T-helper 9 cell (primary cell): Measurements from ENCODE around the gene SNHG17.
"Not testable (repeated sequence)": the region's sequence is repeated elsewhere in the genome, so short reads cannot be mapped to it uniquely, and the experiment has no call there.

ENCODE experiments used
- DNase-seq: peaks from one replicate; pipeline ENCODE4 v3.0.0-alpha.2; 2020
- total RNA-seq, 2 donors: gene quantifications; one replicate each; lab custom pipeline; 2026; lab: John Stamatoyannopoulos, UW

The SNHG17 gene
- 38.8 to 73.1 reads per million in 2 donors for total RNA-seq

DNA sequence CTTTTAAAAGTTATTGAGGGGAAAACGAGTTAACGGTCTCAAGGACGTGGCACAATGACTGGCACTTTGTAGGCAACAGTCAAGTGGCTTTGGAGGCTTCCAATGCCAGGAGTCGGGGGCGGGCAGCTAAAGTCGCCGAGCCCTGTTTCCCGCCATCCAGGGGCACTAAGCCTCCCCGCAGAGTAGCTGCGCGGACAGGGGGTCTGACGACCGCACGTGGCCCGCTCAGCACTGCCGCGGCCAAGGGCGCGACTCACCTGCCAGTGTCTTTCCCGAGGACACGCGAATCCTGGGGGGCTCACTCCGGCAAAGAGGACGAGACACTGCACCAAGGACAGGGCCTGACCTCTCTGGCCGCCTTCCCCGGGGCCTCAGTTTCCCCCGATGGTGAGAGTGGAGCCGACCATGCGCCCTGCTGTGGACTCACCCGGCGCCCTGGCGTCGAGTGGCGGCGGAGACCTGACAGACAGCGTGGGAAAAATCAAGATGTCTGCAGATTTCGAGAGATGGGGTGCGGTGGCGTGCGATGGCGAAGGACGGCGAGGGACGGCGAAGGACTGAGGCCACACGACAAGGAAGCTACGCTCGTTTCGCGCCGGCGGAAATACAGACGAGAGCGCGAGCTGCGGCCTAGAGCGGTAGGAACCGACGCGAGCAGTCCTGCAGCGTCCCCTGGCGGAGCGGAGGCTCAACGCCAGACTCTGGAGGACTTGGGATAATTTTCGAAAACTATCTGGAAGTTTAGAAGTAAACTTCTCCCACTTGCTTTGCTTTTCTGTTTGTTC is at the start of gene SNHG17:
SNHG17 (minus strand) TSS at position 559 of the 785 bp plus-strand sequence.
- DNase-seq = peak; percentile 88

DNA sequence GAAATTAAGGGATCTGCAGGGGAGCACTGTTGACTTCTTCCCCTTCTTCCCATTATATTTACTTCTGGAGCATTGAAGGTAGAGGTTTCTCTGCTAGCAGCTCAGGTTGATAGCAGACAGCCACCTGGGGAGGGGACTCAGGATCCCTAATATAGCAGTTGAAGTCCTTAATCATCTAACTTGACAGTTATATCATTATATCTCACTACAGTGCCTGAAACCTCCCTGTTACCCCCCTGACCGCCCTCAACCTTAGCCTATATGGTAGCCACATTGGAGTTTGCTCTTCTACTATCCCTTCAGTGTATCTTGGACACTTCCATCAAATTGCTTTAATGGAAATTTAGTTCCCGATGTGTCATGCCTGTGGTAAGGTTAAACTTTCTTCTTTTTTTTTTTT is 44.5 kb upstream of the SNHG17 start:
- DNase-seq = no peak

DNA sequence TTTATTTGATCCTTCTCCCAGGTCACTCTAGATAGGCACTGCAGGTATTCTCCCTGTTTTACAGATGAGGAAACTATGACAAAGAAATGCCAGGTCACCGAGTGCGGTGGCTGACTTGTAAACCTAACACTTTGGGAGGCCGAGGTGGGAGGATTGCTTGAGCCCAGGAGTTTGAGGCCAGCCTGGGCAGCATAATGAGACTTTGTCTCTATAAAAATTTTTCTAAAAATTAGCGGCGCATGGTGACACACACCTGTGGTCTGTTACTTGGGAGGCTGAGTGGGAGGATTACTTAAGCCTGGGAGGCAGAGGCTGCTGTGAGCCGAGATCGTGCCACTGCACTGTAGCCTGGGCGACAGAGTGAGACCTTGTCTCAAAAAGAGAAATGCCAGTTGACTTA is 42.6 kb upstream of the SNHG17 start:
- no peak for DNase-seq

DNA sequence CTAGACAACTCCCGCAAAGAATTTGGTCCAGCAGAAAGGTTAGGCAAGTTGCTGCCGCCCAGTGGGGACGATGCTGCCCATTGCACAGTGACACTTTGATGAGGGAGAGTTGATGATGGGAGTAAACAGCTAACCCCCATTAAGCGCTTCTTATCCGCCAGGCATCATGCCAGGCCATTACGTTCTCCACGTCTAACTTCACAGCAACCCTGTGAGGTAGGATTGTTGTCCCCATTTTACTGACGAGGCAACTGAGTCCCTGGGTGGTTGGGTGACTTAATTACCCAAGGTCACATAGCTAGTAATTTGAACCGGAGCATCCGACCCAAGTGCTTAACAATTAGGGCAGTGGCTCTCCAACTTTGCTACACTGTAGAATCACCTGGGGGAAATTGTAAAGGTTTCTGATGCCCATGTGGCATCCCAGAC is 38.3 kb upstream of the SNHG17 start:
- DNase-seq = no peak

DNA sequence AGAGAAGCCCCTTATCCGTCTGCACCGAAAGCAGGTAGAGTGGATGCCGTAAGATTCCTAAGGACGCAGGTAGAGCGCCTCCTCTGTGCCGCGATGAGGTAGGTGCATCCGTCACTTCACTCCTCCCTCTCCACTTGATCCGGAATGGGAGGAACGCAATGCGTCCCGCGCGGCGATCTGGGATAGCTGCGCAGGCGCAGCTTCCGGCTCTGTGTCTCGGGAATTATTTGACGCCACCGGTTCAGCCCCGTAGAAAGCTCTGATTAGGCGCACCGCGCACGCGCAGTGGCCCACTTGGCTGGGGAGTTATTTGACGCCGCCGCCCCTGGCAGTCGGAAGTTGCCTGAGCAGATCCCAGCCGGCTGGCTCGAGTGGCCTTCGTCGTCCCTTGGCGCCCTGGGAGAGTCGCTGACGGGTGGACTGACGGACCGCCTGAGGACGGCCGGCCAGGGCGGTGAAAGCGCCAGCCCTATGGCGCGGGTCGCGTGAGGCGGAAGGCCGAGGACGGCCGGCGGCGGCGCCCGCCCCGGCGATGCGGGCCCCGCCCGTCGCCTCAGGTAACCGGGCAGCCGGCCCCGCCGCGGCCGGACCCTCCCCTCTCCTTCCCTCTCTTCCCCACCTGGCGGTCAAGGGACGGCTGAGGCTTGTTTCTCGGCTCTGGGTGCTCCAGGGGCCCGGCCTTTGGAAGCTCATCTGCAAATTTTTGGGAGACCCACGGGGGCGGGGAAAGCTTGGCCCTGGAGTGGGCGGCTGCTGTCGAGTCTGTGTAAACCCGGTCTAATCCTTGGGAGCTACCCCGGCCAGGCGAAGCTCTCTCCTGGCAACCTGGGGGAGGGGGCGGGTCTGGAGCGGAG is 37.6 kb upstream of the SNHG17 start, which contains the start of gene RALGAPB:
RALGAPB (plus strand) TSS at position 331 of the 854 bp plus-strand sequence. CDS start 15,590 bp downstream, outside the sequence.
- peak; percentile 97 for DNase-seq

DNA sequence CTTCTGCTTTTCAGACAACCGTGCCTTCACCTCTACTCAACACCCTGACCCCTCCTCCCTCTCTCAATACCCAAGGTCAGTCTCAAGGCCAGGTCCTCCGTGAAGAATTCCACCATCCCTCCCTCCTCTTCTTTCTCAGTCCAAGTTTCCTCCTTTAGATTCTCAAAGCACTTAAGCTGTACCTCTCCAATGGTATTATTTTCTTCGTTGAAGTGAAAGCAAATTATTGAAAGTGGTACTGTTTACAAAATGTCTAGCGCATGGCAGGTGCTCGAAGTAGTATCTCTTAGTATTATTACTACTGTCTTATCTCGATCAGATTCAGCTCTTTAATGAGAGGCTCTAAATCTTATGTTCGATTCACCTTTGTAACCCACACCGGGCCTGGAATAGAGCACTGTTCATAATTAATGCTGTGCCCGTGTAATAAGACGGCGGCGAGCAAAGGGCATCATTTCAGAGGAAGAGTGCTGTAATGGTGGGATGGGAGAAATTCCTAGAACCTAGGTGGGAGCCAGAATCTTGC is 36.9 kb upstream of the SNHG17 start:
- DNase-seq = no peak

DNA sequence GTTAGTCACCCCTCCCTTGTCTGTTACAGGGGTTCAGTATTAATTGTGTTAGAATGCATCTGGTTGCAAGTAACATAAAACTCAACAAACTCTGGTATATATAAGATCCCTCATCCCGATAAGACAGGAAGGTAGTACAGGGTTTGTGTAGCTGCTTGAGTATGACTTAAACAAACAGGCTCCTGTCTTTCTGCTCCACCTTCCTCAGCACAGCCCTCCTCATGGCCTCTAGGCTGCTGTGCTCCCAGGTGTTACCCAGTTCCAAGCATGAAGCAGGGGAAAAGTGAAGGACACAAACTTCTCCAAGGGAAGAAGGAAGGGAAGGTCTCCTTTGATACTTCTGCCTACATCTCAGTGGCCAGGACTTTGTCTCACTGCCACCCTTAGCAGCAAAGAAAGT is 36.1 kb upstream of the SNHG17 start:
- no peak for DNase-seq

DNA sequence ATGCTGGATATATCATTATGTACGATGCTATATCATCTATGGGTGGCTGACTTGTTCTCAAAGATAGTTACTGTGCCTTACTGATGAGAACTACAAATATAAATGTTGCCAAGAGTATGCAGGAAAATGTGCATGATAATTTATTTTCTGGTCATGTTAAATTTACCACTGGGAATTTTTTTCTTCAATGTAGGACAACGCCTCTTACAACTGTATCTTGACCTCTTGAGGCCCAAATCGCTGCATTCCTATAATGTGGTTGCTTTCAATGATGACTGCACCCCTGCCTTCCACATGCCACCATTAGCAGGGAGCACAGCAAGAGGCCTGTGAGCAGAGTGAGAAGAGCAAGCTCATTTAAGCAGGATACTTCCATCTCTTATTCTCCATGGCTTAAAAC is 31.9 kb upstream of the SNHG17 start:
- no peak for DNase-seq

DNA sequence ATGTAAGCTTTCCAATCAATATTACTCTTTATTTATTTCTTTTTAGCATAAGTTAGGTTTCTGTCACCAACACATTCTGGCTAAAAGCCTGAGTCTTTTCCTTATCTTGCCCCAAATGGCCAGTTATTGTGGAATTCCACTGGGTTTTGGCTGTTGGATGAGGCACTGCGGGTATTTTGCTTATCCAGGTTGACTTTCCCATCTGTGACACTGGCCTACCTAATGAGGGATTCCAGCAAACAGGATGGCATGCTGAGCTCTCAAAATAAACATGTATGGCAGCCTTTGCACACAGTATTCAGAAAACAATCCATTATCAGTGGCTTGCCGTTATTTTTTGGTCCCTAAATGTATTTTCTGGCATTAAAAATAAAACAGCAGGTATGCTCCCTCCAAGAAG is 31.0 kb upstream of the SNHG17 start:
- no peak for DNase-seq

DNA sequence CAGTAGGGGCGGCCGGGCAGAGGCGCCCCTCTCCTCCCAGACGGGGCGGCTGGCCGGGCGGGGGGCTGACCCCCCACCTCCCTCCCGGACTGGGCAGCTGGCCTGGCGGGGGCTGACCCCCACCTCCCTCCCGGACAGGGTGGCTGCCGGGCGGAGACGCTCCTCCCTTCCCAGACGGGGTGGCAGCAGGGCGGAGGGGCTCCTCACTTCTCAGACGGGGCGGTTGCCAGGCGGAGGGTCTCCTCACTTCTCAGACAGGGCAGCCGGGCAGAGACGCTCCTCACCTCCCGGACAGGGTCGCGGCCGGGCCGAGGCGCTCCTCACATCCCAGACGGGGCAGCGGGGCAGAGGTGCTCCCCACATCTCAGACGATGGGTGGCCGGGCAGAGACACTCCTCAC is 26.4 kb upstream of the SNHG17 start:
- not testable (repeated sequence) for DNase-seq

DNA sequence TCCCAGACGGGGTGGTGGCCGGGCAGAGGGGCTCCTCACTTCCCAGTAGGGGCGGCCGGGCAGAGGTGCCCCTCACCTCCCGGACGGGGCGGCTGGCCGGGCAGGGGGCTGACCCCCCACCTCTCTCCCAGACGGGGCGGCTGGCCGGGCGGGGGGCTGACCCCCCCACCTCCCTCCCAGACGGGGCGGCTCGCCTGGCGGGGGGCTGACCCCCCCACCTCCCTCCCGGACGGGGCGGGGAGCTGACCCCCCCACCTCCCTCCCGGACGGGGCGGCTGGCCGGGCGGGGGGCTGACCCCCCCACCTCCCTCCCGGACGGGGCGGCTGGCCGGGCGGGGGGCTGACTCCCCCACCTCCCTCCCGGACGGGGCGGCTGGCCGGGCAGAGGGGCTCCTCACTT is 26.0 kb upstream of the SNHG17 start:
- DNase-seq = not testable (repeated sequence)

DNA sequence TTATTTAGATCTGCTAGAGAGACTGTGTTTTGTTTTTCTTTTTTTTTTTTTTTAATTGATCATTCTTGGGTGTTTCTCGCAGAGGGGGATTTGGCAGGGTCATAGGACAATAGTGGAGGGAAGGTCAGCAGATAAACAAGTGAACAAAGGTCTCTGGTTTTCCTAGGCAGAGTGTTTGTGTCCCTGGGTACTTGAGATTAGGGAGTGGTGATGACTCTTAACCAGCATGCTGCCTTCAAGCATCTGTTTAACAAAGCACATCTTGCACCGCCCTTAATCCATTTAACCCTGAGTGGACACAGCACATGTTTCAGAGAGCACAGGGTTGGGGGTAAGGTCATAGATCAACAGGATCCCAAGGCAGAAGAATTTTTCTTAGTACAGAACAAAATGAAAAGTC is 25.5 kb upstream of the SNHG17 start:
- not testable (repeated sequence) for DNase-seq

DNA sequence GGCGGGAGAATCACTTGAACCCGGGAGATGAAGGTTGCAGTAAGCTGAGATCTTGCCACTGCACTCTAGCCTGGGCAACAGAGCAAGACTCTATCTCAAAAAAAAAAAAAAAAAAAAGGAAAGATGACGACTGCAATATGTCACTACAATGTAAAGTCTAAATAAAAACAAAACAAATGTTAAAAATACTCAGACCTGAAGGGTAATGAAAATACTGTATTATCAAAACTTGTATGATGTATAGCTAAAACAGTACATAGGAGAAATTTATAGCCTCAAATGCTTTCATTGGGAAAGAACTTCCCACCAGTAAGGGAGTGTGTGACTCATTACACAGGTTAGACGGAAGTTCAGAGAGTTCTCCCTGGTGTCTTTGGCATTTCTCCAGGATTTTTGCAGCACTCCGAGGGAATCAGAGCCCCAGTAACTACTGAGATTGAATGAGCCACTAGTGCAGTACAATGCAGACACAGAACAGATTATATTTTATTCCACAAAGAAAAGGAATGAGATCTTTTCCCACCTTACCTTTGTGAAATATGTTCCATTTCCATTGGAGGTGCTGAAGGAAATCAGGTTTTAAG is 25.0 kb upstream of the SNHG17 start:
- no peak for DNase-seq

DNA sequence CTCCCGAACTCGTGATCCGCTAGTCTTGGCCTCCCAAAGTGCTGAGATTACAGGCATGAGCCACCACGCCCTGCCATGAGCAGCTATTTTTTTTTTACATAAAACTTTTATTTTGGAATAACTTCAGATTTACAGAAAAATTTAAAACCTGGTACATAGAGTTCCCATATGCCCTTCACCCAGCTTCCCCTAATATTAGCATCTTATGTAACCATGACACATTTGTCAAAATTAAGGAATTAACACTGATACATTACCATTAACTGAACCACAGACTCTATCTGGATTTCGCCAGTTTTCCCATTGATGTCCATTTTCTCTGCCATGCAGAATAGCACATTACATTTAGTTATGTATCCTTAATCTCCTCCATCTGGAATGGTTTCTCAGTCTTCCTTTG is 23.2 kb upstream of the SNHG17 start:
- no peak for DNase-seq

DNA sequence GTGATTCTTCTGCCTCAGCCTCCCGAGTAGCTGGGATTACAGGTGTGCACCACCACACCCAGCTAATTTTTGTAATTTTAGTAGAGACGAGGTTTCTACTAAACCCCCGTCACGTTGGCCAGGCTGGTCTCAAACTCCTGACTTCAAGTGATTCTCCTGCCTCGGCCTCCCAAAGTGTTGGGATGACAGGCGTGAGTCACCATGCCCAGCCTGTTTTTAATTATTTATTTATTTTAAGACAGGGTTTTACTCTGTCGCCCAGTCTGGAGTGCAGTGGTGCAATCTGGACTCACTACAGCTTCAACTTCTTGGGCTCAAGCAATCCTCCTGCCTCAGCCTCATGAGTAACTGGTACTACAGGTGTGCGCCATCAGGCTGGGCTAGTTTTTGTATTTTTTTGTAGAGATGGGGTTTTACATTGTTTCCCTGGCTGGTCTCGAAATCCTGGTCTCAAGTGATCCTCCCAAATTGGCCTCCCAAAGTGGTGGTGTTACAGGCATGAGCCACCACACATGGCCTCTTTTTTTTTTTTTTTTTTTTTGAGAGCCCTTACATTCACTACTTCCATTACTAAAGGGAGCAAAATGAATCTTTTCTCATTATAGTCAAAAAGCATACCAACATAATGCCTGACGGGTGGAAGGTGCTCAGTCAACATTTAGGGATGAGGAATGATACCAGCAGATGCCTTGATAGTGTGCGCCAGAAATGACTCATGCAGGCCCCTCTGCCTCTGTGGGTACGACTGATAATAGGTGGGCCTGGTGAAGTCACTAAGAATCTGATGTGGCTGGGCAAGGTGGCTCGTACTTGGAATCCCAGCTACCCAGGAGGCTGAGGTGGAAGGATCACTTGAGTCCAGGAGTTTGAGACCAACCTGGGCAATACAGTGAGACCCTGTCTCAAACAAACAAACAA is 19.7 kb upstream of the SNHG17 start:
- no peak for DNase-seq

DNA sequence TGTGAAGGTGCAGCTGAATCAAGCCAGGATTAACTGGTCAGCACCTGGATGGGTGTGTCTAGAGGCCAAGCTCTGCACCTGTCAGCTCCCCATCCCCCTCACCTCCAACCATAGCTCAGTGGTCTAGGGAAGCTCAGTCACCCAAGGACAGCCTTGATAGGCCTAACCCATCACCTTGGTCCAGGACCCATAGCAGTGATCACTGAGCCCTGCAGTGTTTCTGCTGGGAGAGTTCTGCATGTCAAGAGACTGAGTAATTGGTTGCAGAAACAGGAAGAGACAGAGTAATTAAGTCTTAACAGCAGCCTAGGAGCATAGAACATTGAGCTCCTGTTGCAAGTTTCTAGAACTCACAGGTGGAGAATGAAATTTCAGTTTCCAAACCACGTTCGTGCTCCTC is 18.8 kb upstream of the SNHG17 start:
- no peak for DNase-seq

DNA sequence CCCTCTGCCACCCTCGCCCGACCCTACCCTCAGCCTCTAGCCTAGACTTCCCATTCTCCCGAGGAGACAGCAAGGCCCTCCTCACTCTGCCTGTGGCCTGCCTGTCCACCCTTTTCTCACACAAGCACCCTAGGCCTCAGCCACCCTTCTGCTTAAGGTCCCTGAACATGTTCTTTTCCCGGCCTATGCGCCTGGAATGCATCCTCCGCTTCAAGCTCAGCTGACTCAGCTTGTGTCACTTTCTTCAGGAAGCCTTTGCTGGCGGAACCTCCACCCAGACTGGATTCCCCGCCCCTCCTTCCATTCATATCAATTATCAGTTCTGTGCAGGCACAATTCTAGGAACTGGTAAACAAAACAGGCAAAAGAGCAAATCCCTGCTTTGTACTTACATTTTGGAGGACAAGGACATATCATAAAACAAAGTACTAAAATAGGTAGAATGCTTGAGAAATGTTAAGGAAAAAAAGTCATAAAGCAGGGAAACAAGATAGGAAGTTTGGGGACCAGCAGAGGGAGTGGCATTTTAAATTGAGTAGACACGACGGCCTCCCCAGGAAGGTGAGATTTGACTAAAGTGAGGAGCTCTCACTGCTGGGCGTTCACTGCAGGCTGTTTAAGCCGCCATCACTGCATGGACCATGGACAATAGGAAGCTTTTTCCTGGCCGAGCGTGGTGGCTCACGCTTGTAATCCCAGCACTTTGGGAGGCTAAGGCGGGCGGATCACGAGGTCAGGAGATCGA is 17.9 kb upstream of the SNHG17 start:
- DNase-seq = no peak

DNA sequence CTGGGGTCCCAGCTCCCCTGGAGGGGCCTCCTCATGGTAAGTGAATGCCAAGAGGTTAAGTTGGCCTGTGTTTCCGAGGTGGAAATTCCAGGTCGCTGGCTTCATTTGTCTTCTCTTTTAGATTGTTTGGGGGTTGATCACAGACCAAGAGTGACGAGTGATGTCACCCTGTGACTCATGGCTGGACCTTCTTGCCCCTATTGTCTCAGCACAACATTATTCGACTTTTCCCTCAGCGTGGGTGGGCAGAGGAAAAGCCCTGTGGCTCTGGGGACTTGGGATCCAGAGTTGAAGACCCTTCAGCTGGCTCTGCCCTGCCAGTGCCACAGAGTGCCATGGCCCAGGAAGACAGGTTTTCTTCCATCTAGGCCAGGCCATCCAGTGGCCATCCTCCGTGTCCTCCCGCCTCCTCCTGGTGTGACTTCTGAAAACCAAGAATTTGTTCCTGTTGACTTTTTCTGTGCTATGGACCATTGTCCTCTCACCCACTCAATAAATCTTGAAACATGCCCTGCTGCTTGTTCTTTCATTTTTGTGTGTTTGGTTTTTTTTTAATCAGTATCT is 15.4 kb upstream of the SNHG17 start:
- no peak for DNase-seq

DNA sequence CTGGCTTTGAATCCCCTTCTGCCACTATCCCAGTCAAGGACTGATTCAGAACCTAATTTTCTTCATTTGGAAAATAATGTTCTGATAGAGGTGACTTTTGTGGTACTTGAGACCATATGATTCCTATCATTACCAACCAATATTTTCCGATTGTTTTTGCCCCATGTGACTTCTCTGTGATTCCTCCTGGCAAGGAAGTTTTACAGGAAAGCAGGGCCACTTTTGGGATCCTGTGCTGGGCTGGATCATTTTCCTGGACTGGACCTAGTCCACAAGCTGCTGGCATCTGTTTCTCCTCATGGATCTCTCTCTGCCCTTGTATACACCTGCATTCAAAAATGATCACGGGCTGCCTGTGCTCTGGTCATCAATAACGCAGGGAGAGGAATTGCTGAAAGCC is 13.9 kb upstream of the SNHG17 start:
- no peak for DNase-seq

DNA sequence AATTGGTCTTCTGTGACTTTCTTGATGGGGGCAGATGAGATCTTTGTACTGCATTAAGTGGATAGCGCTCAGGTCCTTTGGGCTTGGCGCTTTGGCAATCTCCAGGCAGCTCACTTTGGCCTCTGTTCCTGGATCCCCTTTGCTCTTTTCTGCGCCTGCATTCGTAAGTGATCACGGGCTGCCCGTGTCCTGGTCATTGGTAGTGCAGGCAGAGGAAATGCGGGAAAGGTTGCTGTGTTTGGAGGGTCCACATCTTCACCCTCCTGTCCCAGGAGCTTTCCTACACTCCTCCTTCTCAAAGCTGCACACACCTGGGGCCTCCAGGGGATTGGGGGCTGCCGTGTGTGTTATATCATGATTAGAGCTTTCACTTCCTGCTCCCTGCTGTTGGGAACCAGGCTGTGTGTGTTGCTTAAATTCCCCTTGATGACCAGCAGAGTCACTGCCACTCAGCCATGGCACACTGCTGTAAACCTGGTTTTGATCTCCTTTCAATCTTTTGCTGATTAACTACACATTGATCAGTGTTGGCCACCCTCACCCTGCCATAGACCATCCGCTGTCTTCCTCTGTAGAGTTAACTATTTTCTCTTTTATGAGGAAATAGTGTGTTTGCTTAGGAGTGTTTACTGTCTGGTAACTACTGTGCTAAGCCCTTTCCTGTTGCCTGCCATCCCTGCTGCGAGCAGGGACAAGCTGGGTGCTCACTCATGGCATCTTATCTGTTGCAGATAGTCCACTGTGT is 13.0 kb upstream of the SNHG17 start:
- no peak for DNase-seq
